ENCODE results near the gene TPM1. TPM values are rescaled to one million over a fixed set of nuclear protein-coding genes. Genes with fewer than 3 reads are reported as not detected.

The TPM1 gene
- total and polyA plus RNA-seq, 9 of the 15 experiments (the other 6 are each of a cell fraction or from before 2014, with no cell fraction given) = 8.1 to 53.9 (median 43.1) TPM

GRCh38 chr15:63022663-63023062 lies 19.9 kb upstream of the TPM1 start:
- H3K4me2 ChIP-seq (ENCODE audit: insufficient read depth, low read length) = no peak overlapping the region
- no peaks in the 10 kb centered on the region for H3K36me3 ChIP-seq (ENCODE audit: control insufficient read depth, insufficient read depth, low read length)
- H3K27ac ChIP-seq (ENCODE audit: extremely low read depth, low read depth, low read length) = no peak overlapping the region
- ChIA-PET CTCF (ENCODE audit: low intra/inter-chr PET ratio) (no interaction called here), POLR2A (interaction anchor here (0.6 kb wide), 1 partner anchor 63 kb away, joined by 3 read pairs; no protein-coding TSS in a partner anchor)
- no peaks in the 10 kb centered on the region for H3K9me3 ChIP-seq (replicated peaks; ENCODE audit: control insufficient read depth, insufficient read depth, low read depth, low read length)
- H2AFZ ChIP-seq (ENCODE audit: low read depth, low read length) = no peak overlapping the region
- TF ChIP-seq, protein P1, sequence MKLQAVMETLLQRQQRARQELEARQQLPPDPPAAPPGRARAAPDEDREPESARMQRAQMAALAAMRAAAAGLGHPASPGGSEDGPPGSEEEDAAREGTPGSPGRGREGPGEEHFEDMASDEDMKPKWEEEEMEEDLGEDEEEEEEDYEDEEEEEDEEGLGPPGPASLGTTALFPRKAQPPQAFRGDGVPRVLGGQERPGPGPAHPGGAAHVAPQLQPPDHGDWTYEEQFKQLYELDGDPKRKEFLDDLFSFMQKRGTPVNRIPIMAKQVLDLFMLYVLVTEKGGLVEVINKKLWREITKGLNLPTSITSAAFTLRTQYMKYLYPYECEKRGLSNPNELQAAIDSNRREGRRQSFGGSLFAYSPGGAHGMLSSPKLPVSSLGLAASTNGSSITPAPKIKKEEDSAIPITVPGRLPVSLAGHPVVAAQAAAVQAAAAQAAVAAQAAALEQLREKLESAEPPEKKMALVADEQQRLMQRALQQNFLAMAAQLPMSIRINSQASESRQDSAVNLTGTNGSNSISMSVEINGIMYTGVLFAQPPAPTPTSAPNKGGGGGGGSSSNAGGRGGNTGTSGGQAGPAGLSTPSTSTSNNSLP (IDR thresholded peaks at IDR 0.05; ENCODE audit: borderline replicate concordance, low read depth, low read length) = no peak
- no peak for TF ChIP-seq ZNF384 (IDR thresholded peaks at IDR 0.05; ENCODE audit: low read depth, low read length)
- no peak for TF ChIP-seq PBX2 (CRISPR knock-in tag; IDR thresholded peaks at IDR 0.05; ENCODE audit: low read depth)
- TF ChIP-seq PBX2 (tag; conservative IDR thresholded peaks at IDR 0.05; ENCODE audit: low read depth) = no peak
- TF ChIP-seq, protein P2, sequence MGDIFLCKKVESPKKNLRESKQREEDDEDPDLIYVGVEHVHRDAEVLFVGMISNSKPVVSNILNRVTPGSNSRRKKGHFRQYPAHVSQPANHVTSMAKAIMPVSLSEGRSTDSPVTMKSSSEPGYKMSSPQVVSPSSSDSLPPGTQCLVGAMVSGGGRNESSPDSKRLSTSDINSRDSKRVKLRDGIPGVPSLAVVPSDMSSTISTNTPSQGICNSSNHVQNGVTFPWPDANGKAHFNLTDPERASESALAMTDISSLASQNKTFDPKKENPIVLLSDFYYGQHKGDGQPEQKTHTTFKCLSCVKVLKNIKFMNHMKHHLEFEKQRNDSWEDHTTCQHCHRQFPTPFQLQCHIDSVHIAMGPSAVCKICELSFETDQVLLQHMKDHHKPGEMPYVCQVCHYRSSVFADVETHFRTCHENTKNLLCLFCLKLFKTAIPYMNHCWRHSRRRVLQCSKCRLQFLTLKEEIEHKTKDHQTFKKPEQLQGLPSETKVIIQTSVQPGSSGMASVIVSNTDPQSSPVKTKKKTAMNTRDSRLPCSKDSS (IDR thresholded peaks at IDR 0.05; ENCODE audit: low read depth, partially characterized antibody) = no peak
- TF ChIP-seq, protein P3, sequence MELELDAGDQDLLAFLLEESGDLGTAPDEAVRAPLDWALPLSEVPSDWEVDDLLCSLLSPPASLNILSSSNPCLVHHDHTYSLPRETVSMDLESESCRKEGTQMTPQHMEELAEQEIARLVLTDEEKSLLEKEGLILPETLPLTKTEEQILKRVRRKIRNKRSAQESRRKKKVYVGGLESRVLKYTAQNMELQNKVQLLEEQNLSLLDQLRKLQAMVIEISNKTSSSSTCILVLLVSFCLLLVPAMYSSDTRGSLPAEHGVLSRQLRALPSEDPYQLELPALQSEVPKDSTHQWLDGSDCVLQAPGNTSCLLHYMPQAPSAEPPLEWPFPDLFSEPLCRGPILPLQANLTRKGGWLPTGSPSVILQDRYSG (tag; conservative IDR thresholded peaks at IDR 0.05; ENCODE audit: low read depth) = no peak
- TF ChIP-seq NUFIP1 (IDR thresholded peaks at IDR 0.05; ENCODE audit: partially characterized antibody) = no peak
- TF ChIP-seq SAP30 (IDR thresholded peaks at IDR 0.05; ENCODE audit: borderline replicate concordance, insufficient read depth, low read depth, low read length, poor library complexity, severe bottlenecking) = no peak
- TF ChIP-seq HNRNPUL1 (IDR thresholded peaks at IDR 0.05; ENCODE audit: low read length) = no peak
- TF ChIP-seq E2F6 (IDR thresholded peaks at IDR 0.05; ENCODE audit: borderline replicate concordance in 1 of 2, extremely low read depth in 1 of 2, insufficient read depth in 1 of 2, insufficient read length in 1 of 2, low read depth in 1 of 2, low read length in 1 of 2, poor library complexity in 1 of 2, severe bottlenecking in 1 of 2) = no peak
- H3K9ac ChIP-seq (ENCODE audit: insufficient read depth in 1 of 2, low read depth in 2 of 2, low read length in 2 of 2) = no peak overlapping the region
- in situ Hi-C loops (cut with MboI) (no loop called here), intact Hi-C loops (cut with micrococcal nuclease) (no loop called here)
- DNase-seq (ENCODE audit: extremely low read depth in 1 of 4, low spot score in 3 of 4) (no peak), FAIRE-seq (no peak), ATAC-seq (no peak)
- H4K20me1 ChIP-seq (replicated peaks; ENCODE audit: control insufficient read depth, insufficient read depth, low read length) = no peaks in the 10 kb centered on the region
- no peaks in the 10 kb centered on the region for H3K79me2 ChIP-seq (ENCODE audit: control insufficient read depth, insufficient read depth, low read length)
- peaks cover 5 to 31% of the 10 kb centered on the region in 2 experiments; a peak in 4 of 5 replicates for H3K27me3 ChIP-seq (ENCODE audit: control insufficient read depth in 2 of 2, insufficient read depth in 2 of 2, low read length in 2 of 2)
- BruUV-seq (replicated peaks) = no TSS peak
- no peaks in the 10 kb centered on the region for H3K9me1 ChIP-seq (ENCODE audit: control insufficient read depth, insufficient read depth, low read length)
- no peaks in the 10 kb centered on the region for H3K4me1 ChIP-seq (replicated peaks in 1 of 2; ENCODE audit: control insufficient read depth in 2 of 2, insufficient read depth in 2 of 2, low read length in 2 of 2)
- H3K4me3 ChIP-seq = no peak overlapping the region
